Fibroblast of skin of right quadriceps (primary cell): ENCODE measurements around the gene ANTXRL.
A peak's percentile ranks its signal among the peaks of the same experiment; 100 is the strongest.
"Not testable (repeated sequence)": the region's sequence is repeated elsewhere in the genome, so short reads cannot be mapped to it uniquely, and the experiment has no call there.

Experiments used
- DNase-seq: peaks from one replicate; pipeline ENCODE4 v3.0.0-alpha.2; 2013

Gene ANTXRL

DNA sequence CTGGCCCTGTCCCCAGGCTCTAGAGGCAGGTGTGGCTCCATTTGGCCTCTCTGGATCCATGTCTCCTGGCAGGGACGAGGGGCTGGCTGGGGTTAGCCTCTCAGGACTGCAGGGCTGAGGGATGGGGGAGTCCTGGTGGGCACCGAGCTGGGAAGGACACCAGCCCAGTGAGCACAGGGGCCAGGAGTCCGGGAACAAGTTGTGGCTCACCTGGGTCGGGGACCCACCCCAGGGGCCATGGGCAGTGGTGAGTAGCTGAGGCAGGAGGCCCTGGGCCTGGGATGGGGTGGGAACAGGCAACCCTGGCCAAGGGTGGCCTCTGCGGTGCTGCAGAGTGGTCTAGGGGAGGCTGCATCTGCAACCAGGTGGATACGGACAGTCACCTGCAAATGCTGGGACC, 24.1 kb downstream of the ANTXRL start:
- DNase-seq, result no peak

- DNase-seq, result no peak
Observed at GRCh38 chr10:46311501-46311951, 24.7 kb downstream of the ANTXRL start.

- not testable (repeated sequence) for DNase-seq
Observed at GRCh38 chr10:46311961-46312431, 25.2 kb downstream of the ANTXRL start.

DNA sequence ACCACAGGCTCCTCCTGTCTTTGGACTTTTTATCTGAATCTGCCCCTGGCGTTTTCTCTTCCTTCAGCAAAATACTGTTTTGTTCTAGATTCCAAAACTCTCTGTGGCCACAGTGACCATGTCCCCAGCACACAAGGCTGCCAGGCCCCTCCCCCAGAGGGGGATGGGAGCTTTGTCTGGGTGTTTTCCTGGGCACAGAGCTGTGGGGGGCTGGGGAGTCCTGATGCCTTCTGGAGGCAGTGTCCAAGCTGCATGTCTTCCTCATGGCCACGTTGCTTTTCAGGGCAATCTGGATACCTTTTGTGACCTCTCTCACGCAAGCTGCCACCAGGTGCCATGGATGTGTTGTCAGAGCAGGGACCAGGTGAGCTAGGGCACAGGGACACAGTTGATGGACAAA, 26.2 kb downstream of the ANTXRL start:
- no peak for DNase-seq

- DNase-seq, result no peak
Observed at GRCh38 chr10:46314071-46314470, 27.3 kb downstream of the ANTXRL start.

GRCh38 chr10:46315071-46315860, 28.5 kb downstream of the ANTXRL start:
- peak; percentile 46 for DNase-seq

GRCh38 chr10:46317370-46317769, 30.6 kb downstream of the ANTXRL start:
- DNase-seq, result no peak

DNA sequence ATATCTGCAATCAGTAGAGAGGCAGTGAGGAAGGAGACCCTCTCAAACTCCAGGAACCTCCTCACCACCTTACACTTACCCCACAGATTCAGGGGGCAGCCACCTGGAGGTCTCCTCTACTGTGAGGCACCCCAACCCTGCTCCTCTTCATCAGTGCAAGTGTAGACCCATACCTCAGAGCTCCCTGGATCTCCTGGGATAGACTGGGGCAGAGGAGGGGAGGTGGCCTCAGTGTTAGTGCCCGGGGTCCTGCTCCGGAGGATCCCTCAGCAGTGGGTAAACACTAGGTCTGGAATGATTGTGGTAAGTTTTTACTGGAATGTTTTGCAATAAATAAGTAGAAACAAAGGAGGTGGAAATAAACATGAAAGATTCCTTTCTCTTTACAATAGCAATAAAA, 31.1 kb downstream of the ANTXRL start:
- DNase-seq, result no peak

DNA sequence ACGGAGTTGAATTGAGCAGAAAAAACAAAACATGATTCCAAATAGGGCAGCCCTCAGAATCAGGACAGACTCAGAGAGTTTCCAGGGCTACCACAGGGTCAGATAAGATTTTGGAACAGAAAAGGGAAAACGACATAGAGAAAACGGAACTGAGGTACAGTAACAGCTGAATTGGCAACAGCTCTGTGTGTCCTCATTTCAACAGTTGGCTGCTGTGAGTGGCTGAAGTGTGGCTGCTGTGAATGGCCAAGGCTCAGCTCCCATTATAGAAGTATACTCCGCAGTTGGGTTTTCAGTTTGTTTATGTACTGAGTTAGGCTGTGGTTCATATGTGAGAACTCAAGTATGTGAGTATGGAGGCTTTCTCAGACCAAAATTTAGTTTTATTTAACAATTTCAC, 32.0 kb downstream of the ANTXRL start:
- DNase-seq, result no peak

DNA sequence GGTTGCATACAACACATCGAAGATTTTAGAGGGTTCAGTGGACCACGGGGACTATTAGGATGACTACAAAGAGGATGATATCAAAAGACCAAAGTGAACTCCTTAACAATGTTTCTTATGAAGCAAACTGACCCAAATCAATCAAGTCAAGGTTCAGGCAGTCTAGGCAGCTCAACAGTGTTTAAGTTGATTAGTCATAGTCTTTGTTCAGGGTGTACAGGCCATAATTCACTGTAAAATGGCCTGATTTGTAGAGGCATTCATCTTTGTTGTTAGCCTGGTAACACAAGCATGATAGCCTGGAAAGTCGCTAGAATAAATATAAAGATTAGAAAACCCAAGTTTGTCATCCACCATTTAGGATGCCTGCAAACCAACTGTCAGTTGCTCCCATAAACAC, 32.6 kb downstream of the ANTXRL start:
- DNase-seq, result no peak

GRCh38 chr10:46321770-46322169, 35.0 kb downstream of the ANTXRL start:
- DNase-seq, result no peak

DNA sequence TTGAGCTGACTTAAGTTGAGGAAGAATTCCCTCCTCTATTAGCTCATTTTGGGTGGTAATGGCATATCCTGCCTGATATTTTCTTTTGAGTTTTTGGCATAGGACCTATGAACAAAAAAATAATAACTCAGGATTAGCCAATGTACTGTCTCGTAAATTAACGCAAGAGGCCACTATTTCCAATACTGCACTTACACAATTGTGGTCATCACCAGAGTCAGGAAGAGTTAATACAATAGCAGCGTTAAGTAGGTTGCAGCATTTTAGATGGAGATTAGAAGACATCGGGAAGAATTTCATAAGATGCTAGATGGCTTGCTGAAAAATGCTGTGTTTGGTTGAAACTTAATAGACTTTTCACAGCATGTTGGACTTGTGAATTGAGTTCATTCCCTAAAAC, 36.4 kb downstream of the ANTXRL start:
- DNase-seq, result no peak

DNA sequence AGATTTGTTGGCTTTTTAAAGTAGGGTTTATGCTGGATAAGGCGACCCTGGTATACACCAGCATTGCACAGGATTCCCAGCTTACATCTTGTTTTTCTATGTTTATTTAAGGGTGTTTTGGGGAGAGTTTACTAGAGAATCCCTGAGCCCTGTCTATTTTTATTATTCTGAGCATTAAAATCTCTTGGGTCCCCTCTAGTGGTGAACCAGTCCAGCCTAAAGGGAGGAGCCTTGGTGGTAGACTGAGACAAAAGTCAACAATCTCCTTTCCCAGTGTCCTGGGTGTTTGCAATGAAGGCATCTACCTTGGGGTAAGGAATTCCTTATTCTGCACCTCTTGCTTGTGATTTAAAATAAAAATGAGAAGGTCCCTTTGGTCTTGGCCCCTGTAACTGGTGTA, 38.2 kb downstream of the ANTXRL start:
- no peak for DNase-seq

- no peak for DNase-seq
Observed at GRCh38 chr10:46326066-46326465, 39.3 kb downstream of the ANTXRL start.

DNA sequence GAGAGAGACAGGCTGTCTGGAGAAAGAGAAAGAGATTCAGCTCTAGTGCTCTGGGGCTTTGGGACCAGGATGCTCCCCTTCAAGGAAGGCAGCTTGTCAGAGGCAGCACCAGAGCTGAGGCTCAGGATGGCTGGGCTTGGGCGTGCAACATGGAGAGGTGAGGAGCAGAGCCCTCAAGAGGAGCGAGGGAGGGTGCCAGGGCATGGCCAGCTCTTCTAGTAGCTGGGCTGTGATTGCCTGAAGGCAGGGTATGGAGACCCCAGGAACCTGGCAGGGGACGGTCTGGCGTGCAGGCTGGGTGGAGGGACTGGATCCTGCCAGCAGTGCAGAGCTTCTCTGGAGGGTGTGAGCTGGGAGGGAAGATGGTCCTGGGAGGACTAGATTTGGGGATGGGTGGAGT, 40.2 kb downstream of the ANTXRL start:
- no peak for DNase-seq

DNA sequence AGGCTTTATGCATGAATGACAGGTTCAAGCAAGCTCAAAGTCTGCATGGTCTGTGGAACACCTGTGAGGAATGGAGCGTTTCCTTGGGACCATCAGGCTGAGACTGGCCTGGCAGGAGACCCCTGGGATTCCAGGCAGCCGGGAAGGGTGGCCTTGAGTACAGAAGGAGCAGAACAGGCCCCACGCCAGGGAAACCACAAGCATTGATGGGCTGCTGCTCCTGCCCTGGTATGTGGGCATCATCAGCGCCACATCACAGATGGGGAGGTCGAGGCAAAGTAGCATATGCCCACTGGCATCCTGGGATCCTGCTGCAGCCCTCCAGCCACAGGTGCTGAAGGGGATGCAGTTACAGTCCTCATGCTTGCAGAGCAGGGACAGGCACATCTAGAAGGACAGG, 40.9 kb downstream of the ANTXRL start:
- DNase-seq, result no peak

DNA sequence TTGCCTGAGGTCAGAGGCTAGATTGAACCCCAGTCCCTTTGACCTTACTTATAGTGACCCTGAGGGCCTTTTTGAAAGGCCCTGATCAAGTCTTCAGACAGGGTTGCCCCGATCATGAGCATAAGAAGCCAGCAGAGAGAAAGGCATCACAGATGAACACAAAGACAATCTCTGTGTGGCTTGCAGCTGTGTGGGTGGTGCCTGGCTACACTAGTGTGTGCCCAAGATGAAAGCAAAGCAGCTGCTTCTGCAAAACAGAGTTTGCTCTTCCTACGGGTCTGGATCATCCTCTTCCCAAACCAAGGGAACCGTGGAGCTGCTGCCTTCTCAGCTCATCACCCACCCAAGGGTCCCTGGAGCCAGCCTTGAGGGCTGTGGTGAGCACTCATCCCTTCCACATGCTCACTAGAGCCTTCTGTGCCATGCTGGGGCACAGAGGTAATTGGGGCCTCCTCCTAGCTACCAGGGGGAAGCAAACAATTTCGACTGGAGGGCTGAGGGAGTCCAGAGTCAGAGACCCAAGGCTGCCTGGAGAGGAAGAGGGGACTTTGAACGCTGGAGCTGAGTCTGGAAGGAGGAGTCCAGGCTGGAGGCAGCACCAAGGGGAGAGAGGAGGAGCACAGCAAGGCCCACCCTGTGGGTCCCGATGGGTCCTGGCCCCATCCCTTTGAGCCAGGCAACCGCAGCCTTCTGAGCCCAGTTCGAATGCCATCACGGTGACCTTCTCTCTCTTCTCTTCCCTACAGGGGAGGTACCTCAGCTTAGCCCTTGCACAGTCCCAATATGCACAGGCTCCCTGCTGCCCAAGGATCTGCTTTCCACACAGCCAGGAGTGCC, 42.3 kb downstream of the ANTXRL start:
- DNase-seq, result no peak

DNA sequence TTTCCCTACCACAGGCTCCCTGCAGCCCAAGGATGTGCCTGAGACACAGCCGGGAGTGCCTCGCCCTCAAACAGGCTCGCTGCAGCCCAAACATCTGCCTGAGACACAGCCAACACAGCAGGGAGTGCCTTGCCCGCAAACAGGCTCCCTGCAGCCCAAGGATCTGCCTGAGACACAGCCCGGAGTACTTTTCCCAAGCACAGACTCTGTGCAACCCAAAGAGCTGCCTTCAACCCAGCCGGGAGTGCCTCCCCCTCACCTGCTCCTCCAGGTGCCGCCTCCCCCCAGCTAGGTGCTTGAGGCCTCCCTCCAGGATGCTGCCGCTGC, 42.9 kb downstream of the ANTXRL start:
- no peak for DNase-seq

DNA sequence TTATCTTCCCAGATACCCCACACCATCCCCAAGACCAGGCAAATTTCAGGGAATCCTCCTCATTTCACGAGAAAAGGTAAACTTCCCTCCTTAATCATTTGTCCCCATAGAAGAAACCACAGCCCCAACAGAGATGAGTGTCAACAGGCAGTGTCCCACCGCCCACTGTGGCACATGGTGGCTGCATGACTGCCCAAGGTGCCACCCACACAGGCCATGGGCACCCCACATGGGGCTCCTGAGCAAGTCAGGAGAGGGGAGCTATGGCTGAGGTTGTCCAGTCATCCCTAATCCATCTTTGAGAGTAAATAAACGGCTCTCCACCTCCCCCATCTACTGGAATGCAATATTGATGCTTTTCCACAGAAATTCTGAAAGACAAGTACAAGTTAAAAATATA, 44.1 kb downstream of the ANTXRL start:
- DNase-seq, result no peak

- not testable (repeated sequence) for DNase-seq
Observed at GRCh38 chr10:46365484-46365883, 78.7 kb downstream of the ANTXRL start.

DNA sequence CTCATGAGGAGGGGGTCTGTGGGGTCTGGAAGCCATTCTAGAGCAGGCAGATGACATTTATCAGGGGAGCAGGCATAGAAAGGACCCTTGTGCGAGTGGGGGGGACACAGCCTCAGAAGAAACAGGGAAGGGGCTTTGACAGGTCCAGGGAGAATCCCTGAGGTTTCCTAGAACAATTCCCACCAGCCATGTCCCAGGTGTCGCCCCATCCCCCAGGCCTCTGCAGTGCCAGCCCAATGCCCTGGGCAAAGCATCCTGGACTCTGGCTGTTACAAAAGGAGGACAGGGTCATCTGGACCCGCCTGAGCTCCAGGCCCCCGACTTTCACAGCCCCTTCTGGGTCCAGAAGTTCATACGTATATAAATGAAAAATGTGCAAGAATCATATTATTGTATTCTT, 80.4 kb downstream of the ANTXRL start:
- not testable (repeated sequence) for DNase-seq

- not testable (repeated sequence) for DNase-seq
Observed at GRCh38 chr10:46367666-46368240, 81.0 kb downstream of the ANTXRL start.

DNA sequence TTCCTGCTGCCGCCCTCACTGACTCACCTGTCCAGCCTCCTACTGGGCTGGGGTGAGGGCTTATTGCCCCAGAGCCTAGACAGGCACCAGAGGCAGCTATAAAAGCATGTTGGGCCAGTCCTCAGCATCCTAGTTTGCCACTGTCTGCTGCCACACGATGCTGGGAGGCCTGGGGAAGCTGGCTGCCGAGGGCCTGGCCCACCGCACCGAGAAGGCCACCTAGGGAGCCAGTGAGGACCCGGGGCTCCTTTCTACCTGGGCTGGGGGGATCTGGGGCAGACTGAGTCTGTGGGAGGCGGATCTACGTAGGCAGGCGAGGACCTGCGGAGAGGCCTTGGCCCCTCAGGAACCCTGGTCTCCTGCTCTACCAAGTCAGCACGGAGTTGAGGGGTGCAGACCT, 82.2 kb downstream of the ANTXRL start:
- not testable (repeated sequence) for DNase-seq

DNA sequence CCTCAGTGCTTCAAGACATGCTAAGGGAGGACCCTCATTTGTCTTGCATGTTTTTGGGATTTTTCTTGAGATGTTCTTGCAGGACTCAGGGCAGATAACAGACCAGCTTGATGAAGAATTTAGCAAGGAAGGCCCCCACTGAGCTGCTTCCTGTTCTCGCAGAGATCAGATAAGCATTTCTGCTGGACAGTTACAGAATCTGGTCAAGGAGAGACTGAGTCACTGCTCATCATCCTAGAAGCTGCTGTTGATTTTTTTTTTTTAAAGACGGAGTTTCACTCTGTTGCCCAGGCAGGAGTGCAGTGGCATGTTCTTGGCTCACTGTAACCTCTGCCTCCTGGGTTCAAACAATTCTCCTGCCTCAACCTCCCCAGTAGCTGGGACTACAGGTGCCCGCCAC, 87.6 kb downstream of the ANTXRL start:
- DNase-seq, result not testable (repeated sequence)
